ENCODE data around the gene HIVEP3. TPM values are rescaled to one million over a fixed set of nuclear protein-coding genes. Genes with fewer than 3 reads are reported as not detected.
"Not testable (repeated sequence)": the region's sequence is repeated elsewhere in the genome, so short reads cannot be mapped to it uniquely, and the experiment has no call there.

The HIVEP3 gene
- total RNA-seq, 1 donor from 2014 or later: 21.5 TPM

GRCh38 chr1:41710980-41711379, 207.7 kb downstream of the HIVEP3 start:
- DNase-seq: no peak

GRCh38 chr1:41709873-41710272, 208.8 kb downstream of the HIVEP3 start:
- no peak for DNase-seq

GRCh38 chr1:41709331-41709730, 209.4 kb downstream of the HIVEP3 start:
- no peak for DNase-seq

- no peak for DNase-seq
Measured at GRCh38 chr1:41708332-41708731, 210.4 kb downstream of the HIVEP3 start.

GRCh38 chr1:41707793-41708192, 210.9 kb downstream of the HIVEP3 start:
- DNase-seq: no peak

- no peak for DNase-seq
Measured at GRCh38 chr1:41705798-41706197, 212.9 kb downstream of the HIVEP3 start.

- no peak for DNase-seq
Measured at GRCh38 chr1:41704196-41704595, 214.5 kb downstream of the HIVEP3 start.

GRCh38 chr1:41702771-41703170, 216.0 kb downstream of the HIVEP3 start:
- no peak for DNase-seq

- no peak for DNase-seq
Measured at GRCh38 chr1:41700986-41701535, 217.7 kb downstream of the HIVEP3 start.

GRCh38 chr1:41700581-41700980, 218.1 kb downstream of the HIVEP3 start:
- no peak for DNase-seq

- DNase-seq: no peak
Measured at GRCh38 chr1:41699861-41700248, 218.9 kb downstream of the HIVEP3 start.

- no peak for DNase-seq
Measured at GRCh38 chr1:41698916-41699860, 219.5 kb downstream of the HIVEP3 start.

GRCh38 chr1:41696381-41696780, 222.3 kb downstream of the HIVEP3 start:
- DNase-seq: no peak

- no peak for DNase-seq
Measured at GRCh38 chr1:41695118-41695745, 223.5 kb downstream of the HIVEP3 start.

GRCh38 chr1:41691966-41692365, 226.8 kb downstream of the HIVEP3 start:
- DNase-seq: not testable (repeated sequence)

GRCh38 chr1:41691424-41691823, 227.3 kb downstream of the HIVEP3 start:
- DNase-seq: no peak

GRCh38 chr1:41690331-41690730, 228.4 kb downstream of the HIVEP3 start:
- DNase-seq: no peak

GRCh38 chr1:41689558-41689981, 229.2 kb downstream of the HIVEP3 start:
- peak; percentile 42 for DNase-seq

GRCh38 chr1:41689139-41689538, 229.6 kb downstream of the HIVEP3 start:
- no peak for DNase-seq

GRCh38 chr1:41687007-41687406, 231.7 kb downstream of the HIVEP3 start:
- no peak for DNase-seq

- no peak for DNase-seq
Measured at GRCh38 chr1:41683681-41684500, 234.8 kb downstream of the HIVEP3 start.

GRCh38 chr1:41682845-41683625, 235.7 kb downstream of the HIVEP3 start:
- no peak for DNase-seq

Data from occipital lobe (tissue), 2 donors.